Erythroblast (primary cell): Measurements from ENCODE around the gene RPL27A.

Source experiments
- GATA1 ChIP-seq: IDR thresholded peaks from 2 replicates; pipeline ENCODE4 v1.6.1; 2011; ENCODE audit warnings: low read depth, mild to moderate bottlenecking, control low read depth, low read length, moderate library complexity
- POLR2A ChIP-seq: IDR thresholded peaks from 2 replicates; pipeline ENCODE4 v1.6.1; 2011; ENCODE audit warnings: mild to moderate bottlenecking, low read length

- TF ChIP-seq POLR2A (no peak), GATA1 (no peak)
These were observed 31.3 kb downstream of the RPL27A start for GRCh38 chr11:8713760-8714454.
